ENCODE results near the gene VWCE. TPM values are rescaled to one million over a fixed set of nuclear protein-coding genes. Genes with fewer than 3 reads are reported as not detected.

Gene VWCE
- total RNA-seq, 1 donor from 2014 or later = 25.3 TPM

DNA sequence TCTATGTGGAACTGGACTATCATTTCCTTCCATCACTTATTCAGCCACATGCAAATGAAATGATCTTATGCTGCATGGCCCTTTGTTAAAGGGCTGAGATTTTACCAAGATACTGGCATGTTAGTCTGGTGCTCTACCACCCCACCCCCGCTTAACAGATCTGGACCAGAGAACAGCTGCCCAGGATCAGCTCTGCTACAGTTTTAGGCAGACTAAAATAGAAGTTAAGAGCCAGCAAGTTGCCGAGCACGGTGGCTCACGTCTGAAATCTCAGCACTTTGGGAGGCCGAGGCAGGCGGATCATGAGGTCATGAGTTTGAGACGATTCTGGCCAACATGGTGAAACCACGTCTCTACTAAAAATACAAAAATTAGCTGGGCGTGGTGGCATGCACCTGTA lies 33.2 kb upstream of the VWCE start:
- no peak for DNase-seq (ENCODE audit: low spot score)
- Mint-ChIP-seq H3K9me3 (ENCODE audit: unreplicated experiment) (no peaks in the 10 kb centered on the region), H3K4me3 (ENCODE audit: unreplicated experiment) (no peak overlapping the region), H3K27ac (ENCODE audit: unreplicated experiment) (peak overlapping the region; percentile 13), H3K36me3 (ENCODE audit: low read depth, unreplicated experiment) (peaks cover 40% of the 10 kb centered on the region), H3K4me1 (ENCODE audit: unreplicated experiment) (peaks cover 12% of the 10 kb centered on the region), H3K27me3 (ENCODE audit: unreplicated experiment) (peaks cover 3% of the 10 kb centered on the region)
- TF ChIP-seq, protein P1, sequence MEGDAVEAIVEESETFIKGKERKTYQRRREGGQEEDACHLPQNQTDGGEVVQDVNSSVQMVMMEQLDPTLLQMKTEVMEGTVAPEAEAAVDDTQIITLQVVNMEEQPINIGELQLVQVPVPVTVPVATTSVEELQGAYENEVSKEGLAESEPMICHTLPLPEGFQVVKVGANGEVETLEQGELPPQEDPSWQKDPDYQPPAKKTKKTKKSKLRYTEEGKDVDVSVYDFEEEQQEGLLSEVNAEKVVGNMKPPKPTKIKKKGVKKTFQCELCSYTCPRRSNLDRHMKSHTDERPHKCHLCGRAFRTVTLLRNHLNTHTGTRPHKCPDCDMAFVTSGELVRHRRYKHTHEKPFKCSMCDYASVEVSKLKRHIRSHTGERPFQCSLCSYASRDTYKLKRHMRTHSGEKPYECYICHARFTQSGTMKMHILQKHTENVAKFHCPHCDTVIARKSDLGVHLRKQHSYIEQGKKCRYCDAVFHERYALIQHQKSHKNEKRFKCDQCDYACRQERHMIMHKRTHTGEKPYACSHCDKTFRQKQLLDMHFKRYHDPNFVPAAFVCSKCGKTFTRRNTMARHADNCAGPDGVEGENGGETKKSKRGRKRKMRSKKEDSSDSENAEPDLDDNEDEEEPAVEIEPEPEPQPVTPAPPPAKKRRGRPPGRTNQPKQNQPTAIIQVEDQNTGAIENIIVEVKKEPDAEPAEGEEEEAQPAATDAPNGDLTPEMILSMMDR (IDR thresholded peaks at IDR 0.05; ENCODE audit: unreplicated experiment) = no peak

DNA sequence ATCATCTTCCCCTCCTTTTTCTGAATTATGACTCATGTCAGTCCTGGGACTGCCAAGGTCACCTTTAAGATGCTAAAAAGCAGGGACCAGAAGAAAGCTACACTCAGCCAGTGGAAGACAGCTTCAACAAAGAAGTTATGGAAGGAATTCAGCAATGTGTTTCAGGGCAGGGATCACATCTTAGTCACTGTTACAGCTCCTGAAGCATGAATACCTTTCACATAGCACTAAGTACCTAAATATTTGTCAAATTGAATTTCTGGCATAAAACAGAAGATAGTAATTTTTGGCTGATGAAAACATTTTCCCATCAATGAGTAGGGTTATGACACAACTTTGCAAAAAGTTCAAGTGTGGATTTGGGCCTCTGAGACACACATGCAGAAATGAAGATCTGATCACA lies 32.6 kb upstream of the VWCE start:
- Mint-ChIP-seq H3K4me3 (ENCODE audit: unreplicated experiment) (peak overlapping the region; percentile 60), H3K27ac (ENCODE audit: unreplicated experiment) (peak overlapping the region; percentile 12), H3K27me3 (ENCODE audit: unreplicated experiment) (peaks cover 3% of the 10 kb centered on the region), H3K9me3 (ENCODE audit: unreplicated experiment) (no peaks in the 10 kb centered on the region), H3K4me1 (ENCODE audit: unreplicated experiment) (peaks cover 12% of the 10 kb centered on the region), H3K36me3 (ENCODE audit: low read depth, unreplicated experiment) (peaks cover 43% of the 10 kb centered on the region)
- no peak for DNase-seq (ENCODE audit: low spot score)
- TF ChIP-seq, protein P1 (IDR thresholded peaks at IDR 0.05; ENCODE audit: unreplicated experiment) = no peak

DNA sequence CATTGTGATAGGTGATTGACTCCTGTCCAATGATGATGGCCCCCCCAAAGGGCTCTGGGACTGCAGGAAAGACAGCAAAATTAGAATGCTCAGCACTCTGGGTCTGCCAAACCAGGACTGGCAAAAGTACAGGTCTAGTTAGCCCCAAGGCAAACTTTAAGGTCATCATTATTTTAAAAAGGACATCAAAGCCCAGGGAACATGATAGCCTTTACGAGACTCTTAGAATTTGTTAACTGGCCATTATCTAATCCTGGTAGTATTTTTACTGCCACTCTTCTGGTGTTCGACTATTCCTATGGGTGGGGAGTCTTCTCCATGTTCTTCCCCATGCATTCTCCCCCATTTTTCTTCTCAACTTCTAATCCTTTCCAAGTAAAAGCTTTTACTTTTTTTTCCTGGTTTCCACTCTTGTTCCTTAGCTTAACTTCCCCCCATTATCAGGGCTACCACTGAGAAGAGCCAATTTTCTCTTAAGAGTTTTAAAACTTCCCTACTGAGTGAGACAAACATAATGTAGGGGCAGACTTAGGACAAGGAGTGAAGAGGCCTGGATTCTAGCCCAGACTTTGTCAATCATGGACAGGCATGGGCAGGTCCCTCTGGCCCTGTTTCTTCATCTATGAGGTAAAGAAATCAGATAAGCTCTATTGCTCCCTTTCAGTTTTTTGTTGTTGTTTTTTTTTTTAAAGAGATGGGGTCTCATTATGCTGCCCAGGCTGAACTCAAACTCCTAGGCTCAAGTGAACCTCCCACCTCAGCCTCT lies 30.7 kb upstream of the VWCE start:
- no peaks in the 10 kb centered on the region for H3K4me1 Mint-ChIP-seq (ENCODE audit: unreplicated experiment)
- H3K27me3 Mint-ChIP-seq (ENCODE audit: unreplicated experiment) = peaks cover 3% of the 10 kb centered on the region
- no peak overlapping the region for H3K27ac Mint-ChIP-seq (ENCODE audit: unreplicated experiment)
- H3K4me3 Mint-ChIP-seq (ENCODE audit: unreplicated experiment) = no peak overlapping the region
- H3K36me3 Mint-ChIP-seq (ENCODE audit: low read depth, unreplicated experiment) = peaks cover 51% of the 10 kb centered on the region
- TF ChIP-seq, protein P1 (IDR thresholded peaks at IDR 0.05; ENCODE audit: unreplicated experiment) = no peak
- no peak for DNase-seq (ENCODE audit: low spot score)
- no peaks in the 10 kb centered on the region for H3K9me3 Mint-ChIP-seq (ENCODE audit: unreplicated experiment)

DNA sequence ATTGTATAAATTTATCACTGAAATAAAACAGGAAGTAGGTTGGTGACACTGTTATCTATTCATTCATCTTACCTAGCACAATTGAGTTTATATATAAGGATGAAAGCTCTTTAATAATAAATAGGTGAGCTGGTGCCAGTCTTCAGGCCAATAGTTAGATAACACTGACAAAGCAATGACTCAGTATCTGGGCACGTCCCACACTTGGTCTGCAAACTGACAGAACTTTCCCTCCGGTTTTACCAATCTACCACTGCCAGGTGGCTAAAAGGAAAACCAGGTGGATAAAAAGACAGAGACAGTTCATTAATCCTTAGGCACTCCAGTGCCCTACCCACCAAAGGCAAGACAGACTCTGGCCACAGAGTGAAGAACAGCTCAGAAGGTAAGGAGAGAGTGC lies 20.1 kb upstream of the VWCE start:
- no peak for DNase-seq (ENCODE audit: low spot score)
- Mint-ChIP-seq H3K4me1 (ENCODE audit: unreplicated experiment) (no peaks in the 10 kb centered on the region), H3K27ac (ENCODE audit: unreplicated experiment) (no peak overlapping the region), H3K4me3 (ENCODE audit: unreplicated experiment) (no peak overlapping the region), H3K27me3 (ENCODE audit: unreplicated experiment) (no peaks in the 10 kb centered on the region), H3K36me3 (ENCODE audit: low read depth, unreplicated experiment) (peaks cover 25% of the 10 kb centered on the region), H3K9me3 (ENCODE audit: unreplicated experiment) (no peaks in the 10 kb centered on the region)
- TF ChIP-seq, protein P1 (IDR thresholded peaks at IDR 0.05; ENCODE audit: unreplicated experiment) = no peak

DNA sequence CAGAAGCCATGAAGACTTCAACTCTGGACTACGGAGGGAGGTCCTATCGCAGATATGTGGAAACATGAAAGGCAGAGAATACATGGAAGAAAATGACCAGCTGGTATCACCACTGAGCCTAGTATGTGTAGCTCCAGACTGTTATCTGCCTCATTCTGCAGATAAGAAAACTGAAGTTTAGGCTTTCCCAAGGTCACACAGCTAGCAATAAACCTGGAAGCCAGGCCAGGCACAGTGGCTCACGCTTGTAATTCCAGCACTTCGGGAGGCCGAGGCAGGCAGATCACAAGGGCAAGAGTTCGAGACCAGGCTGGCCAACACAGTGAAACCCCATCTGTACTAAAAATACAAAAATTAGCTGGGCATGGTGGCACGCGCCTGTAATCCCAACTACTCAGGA lies 15.6 kb upstream of the VWCE start:
- Mint-ChIP-seq H3K9me3 (ENCODE audit: unreplicated experiment) (no peaks in the 10 kb centered on the region), H3K27me3 (ENCODE audit: unreplicated experiment) (no peaks in the 10 kb centered on the region), H3K4me3 (ENCODE audit: unreplicated experiment) (peak overlapping the region; percentile 40), H3K4me1 (ENCODE audit: unreplicated experiment) (no peaks in the 10 kb centered on the region), H3K27ac (ENCODE audit: unreplicated experiment) (no peak overlapping the region), H3K36me3 (ENCODE audit: low read depth, unreplicated experiment) (peaks cover 20% of the 10 kb centered on the region)
- TF ChIP-seq, protein P1 (IDR thresholded peaks at IDR 0.05; ENCODE audit: unreplicated experiment) = no peak
- no peak for DNase-seq (ENCODE audit: low spot score)
